Measurements from ENCODE around the gene C14orf93.
A peak's percentile ranks its signal among the peaks of the same experiment; 100 is the strongest.

Gene C14orf93

DNA sequence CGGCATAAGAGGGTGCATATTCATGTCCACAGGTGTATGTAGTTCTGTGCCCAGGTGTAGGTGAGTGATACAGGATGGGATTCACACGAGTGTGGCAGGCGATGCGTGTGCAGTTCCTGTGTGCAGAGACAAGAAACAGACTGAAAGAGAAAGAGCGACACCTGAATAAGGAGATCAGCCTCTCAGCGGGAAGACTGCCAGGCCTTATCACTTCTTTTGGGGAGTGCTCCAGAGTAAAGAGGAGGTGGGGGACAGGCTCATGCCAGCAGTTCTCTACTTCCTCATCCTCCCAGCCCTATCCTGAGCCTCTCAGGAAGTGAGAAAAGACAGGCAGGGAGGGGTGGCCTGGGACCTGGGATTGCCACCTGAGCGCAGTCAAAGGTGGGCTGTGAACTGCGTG, 34.9 kb upstream of the C14orf93 start:
- no peak for DNase-seq

DNA sequence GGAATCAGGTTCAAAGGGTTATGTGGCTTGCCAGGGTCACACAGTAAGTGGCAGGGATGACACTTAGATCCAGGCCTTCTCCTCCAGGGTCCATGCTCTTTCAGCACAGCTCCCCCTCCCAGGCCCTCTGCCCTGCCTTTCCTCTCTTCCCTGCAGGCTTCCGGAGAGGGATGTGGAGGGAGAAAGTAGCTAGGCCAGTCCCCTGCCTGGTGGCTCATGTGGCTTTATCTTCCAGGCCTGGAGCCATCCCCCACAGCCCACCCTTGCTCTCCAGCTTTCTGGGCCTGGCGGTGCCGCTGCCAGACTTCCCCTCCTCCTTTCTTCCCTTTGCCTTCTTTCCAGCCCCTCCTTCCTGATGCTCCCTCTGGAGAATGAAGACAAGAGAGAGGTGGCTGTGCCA, 33.8 kb upstream of the C14orf93 start:
- no peak for DNase-seq

DNA sequence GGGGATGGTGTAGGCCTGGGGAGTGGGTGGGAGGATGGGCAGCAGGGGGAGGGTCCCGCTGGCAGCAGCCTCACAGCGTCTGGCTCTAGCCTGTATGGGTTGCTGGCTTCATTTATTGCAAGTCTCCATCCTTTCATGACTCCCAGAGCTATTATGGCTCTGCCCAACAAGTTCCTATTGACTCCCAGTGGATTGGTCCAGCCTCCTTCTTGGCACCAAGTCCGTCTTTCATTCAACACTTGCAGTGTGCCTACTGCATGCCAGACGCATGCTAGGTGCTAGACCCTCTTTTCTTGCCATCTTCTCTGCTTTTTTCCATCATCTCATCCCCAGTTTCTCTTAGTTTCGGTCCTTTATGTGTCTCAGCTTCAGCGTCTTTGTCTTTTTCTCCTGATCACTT, 33.2 kb upstream of the C14orf93 start:
- DNase-seq: no peak

DNA sequence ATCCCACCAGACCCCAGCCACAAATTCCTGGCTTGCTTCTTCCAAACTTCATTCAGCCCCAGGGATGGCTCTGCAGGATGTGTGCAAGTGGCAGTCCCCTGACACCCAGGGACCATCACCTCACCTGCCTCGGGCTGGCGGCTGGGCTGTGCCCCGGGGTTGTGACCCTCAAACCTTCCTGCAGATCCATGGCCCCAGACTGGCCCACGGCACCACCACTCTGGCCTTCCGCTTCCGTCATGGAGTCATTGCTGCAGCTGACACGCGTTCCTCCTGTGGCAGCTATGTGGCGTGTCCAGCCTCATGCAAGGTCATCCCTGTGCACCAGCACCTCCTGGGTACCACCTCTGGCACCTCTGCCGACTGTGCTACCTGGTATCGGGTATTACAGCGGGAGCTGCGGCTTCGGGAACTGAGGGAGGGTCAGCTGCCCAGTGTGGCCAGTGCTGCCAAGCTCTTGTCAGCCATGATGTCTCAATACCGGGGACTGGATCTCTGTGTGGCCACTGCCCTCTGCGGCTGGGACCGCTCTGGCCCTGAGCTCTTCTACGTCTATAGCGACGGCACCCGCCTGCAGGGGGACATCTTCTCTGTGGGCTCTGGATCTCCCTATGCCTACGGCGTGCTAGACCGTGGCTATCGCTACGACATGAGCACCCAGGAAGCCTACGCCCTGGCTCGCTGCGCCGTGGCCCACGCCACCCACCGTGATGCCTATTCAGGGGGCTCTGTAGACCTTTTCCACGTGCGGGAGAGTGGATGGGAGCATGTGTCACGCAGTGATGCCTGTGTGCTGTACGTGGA, 32.4 kb upstream of the C14orf93 start, which contains the start of gene PSMB11:
Gene PSMB11 (plus strand): TSS at position 51 of the 804 bp plus-strand sequence. CDS start 14 bp downstream, at position 65.
- no peak for DNase-seq

DNA sequence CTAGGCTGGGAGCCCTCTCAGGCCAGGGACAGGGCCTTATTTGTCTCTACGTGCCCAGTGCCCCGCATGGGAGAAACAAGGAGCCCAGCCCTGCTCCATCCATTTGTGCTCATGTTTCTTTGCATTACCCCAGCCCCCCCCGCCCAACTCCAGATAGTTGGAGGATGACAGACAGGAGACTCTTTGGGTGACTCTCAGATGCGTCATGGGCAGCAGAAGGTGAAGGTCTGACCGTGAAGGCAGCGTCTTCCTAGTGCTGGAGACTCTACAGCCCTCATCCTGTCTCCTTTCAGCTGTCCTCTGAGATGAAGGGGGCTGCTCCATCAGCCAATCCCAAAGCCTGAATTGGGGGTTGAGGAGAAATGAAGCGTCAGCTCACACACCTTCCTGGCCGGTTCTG, 31.8 kb upstream of the C14orf93 start:
- DNase-seq: no peak

DNA sequence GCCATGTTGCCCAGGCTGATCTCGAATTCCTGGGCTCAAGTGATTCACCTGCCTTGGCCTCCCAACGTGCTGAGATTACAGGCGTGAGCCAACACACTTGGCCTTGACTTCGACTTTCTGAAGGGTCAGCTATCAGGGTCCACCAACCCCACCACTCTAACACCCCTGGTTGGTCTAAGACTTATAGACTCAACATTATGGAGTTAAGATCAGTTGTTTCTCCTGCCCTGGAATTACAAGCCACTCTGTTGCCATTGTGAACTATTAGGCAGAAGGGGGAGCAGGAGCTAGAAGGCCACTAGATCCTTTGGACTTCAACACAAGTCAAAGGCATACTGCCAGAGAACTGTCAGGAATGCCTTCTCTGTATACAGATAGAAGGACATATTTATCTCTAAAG, 30.2 kb upstream of the C14orf93 start:
- DNase-seq: no peak

DNA sequence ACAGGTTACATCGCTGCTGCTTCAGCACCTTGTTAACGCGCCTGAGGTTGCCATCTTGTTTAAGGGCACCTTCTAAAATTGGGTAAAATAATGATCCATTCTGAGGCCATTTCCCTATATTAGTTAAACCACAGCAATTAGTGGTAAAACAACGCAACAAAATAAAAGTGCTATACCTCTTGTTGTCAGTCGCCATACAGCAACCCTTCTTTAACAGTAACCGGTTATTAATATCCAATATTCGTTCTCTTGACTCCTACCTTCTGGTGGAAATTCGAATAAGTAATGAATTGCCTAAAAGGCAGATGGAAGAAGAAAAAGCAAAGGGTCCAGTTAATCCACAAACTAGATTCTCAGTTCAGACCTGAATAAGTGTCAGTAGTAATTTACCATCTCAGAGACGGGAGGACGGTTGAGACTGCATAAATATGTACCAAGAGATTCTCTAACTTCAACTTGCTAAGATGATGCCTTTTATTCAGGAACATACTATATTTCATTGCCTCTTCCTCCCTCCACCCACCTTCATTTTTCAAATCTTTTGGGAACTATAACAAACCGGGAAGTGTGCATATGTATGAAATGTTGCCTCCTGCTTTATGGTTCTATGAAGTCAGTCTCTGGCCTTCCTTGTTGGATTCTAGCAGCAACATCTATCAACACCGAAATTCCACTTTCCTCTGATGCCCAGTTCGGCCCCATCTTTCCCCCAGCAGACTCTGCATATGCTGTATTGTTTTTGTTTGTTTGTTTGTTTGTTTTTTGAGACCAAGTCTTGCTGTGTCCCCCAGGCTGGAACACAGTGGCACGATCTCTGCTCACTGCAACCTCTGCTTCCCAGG, 25.6 kb upstream of the C14orf93 start:
- no peak for DNase-seq

DNA sequence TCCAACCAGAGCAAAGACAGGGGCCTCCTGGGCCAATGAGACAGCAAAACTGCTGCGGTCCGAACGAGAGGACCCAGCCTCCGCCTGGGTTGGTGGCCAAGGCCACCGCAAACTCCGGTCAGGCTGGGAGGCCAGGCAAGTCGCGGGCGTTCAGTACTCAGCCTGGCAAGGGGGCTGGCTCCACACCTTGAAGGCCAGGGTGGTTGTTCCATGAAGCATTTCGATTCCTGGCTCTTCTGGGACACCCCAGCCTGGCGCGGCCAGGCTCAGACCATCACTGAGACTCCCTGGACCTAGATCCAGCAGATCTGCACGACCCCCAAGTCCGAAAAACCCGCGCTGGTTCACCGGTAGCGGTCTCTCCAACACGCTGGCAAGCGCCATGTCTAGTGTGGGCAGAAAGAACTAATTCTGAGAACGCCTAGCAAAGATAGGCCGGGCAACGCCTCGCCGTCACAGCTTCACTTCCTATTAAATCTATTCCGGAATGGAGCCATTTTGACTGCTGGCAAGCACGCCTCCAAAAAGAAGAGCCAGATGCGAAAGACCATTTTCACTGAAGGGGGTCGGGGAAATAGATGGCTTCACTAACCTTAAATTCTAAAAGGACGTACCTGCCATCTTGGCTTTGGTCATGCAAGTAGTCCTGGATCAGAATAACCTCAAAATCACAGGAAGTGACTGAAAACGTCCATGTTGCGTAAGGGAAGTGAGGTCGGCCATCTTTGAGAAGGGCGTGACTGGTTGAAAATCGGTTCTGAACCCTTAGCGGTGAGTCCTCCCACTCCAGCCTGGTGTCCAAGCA, 24.8 kb upstream of the C14orf93 start, which contains the start of gene PSMB5:
Gene PSMB5 (minus strand): TSS at position 403 of the 805 bp plus-strand sequence. CDS start 19 bp downstream, at position 384.
- DNase-seq: no peak

DNA sequence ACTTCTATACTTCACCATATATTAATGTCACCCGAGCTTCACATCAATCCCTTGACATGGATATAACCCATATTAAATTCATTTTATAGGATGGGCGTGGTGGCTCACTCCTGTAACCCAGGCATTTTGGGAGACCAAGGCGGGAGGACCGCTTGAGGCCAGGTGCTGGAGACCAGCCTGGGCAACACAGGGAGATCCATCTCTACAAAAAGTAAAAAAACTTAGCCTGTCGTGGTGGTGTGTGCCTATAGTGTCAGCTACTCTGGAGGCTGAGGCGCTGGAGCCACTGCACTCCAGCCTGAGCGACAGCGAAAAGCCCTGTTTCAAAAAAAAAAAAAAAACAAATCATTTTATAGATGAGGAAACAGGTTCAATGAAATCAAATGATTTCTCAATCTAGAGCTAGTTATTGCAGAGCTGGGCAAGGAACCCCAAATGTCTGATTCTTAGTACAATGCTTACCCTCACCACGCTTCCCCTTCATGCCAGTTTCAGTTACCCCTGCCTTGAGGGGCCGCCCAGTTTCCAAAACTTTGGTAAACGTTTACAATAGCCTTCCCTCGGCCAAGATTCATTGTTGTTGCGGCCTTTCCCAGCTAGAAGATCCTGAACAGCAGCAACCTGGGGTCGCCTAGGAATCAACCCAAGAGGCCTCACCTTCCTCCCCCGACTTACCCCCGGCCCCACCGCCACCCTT, 24.0 kb upstream of the C14orf93 start:
- DNase-seq: no peak

DNA sequence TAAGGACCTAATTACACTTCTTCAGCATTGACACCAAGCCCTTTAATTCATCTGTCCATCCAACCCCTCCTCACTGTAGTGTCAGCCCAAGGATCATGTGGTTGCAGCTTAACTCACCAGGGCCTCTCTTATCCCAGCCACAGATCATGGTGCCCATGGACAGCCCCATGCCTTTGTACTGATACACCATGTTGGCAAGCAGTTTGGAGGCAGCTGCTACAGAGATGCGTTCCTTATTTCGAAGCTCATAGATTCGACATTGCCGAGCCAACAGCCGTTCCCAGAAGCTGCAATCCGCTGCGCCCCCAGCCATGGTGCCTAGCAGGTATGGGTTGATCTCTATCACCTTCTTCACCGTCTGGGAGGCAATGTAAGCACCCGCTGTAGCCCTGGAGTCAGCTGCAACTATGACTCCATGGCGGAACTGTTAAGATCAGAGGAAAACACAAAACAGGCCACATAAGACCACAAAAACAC, 23.3 kb upstream of the C14orf93 start:
- no peak for DNase-seq

DNA sequence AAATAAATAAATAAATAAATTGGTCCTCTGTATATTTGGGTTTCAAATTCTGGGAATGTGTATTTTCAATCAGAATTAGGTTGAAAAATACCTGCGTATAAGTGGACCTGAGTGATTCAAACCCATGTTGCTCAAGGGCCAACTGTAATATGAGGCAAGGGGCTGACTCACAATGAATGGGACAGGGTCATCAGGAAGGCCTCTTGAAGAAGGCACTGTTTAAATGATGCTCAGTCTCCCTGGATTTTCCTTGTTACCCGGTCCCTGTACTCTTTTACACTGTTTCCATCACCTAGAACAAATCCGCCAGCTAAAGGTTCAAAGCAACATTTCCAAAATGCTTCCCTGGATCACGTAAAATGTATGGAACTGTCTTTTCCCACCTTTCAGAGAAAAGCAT, 21.0 kb upstream of the C14orf93 start:
- no peak for DNase-seq

DNA sequence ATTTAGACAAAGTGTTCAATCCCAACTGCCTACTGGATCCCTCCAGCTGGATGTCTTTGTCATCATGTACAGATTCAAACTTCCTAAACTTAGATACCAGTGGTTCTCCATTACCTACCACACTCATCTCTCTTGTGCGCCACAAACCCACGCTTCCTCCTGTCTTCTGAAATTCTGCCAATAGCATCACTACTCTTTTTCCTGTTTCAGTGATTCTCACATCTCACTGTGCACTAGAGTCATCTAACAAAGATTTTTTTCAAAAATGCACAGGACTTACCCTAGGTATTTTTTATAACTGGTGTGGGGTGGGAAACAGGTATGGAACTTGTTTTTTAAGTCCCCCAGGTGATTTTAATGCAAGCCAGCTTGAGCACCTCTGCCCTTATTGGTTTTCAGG, 18.9 kb upstream of the C14orf93 start:
- no peak for DNase-seq

DNA sequence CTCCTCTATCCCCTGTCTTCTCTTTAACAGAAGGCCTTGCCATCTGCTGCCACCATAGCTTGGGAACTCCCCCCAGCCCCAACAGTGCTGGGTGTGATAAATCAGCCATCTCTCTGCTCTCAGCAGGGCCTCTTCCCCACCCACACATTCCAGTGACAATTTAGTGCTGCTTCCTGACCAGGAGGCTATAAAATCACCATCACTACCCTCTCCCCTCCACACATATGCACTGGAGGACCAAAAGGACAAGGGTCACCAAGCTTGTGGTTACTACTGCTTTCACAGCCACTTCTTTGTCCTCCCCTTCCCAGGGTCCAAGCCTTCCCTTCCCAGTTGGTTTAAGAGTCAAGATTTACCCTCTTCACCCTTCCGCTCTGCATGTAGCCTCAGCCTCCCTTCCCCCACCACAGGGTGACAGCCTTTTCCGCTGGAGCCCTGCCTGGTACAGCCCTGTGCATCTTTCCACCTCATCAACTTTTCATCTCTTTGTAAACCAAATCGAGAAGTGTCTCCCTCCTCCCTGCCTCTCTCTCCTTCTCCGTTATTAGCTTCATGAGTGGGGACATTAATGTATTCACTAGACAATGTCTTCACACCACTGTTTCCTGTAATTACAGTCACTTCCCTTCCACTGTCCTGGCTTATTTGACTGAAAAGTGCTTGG, 15.3 kb upstream of the C14orf93 start:
- DNase-seq: peak; percentile 91

DNA sequence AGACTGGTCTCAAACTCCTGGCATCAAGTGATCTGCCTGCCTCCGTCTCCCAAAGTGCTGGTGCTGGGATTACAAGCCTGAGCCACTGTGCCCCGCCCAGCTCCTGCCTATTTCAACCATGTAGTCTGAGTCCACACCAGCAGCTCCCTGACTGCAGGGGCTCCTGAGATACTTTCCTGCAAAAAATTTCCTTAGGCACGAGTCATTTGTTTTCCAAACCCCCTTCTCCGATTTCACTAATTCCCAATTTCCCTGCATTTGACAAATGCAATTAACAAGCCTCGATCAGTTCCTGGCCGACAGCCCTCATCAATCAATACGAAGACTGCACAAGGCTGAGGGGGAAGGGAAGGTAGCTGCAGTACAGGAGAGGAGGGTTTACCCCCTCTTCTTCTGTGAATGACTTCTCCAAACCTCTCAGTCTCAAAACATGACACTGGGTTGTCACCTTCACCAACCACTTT, 14.7 kb upstream of the C14orf93 start:
- DNase-seq: peak; percentile 91

DNA sequence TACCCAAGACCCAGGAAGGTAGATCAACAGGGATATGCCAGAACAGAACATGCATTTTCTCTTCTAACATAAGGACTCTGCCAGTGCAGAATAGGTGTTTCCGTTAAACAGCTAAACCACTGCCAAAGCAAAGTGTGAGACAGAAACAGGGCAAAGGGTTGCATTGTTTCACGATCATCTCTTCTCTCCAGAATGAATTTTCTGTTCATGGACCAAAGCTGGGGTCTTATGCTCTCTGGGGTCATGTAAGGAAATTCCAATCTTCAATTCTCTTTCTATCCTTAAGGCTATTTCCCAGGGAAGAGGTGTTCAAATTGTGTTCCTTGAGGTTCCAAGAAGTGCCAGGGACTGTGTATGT, 13.8 kb upstream of the C14orf93 start:
- DNase-seq: no peak

DNA sequence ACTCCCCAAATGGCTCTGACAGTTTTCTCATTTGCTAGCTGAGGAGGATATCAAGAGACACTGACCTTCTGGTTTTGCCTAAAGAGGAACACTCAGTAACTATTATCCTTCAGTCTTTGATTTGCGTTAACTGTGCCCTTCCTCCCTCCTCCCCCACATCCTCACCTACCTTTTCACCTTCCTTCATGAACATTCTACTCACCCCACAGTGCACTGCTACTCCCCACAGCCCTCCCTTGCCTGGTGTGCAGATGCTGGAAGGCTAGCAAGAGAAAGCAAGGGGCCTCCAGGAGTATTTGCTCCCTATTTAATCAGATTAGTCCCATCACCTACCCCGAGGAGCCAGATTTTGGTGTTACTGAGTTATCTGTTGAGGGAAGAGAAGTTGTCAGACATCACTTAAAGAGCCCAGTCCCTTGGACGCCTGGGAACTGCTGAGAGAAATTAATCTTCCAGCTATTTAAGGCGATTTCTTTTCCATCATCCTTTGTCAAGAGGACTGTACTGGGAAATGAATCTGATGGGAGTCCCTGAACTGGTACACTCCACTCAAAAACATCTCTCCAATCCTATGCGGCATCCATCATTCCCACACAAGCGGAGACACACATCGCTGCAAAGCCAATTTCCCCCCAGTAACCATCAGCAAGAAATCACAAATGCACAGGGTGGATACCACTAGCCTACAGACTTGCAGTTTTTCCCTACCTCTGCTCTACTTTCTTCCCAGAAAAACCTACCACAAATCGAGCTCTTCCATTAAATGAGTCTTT, 13.3 kb upstream of the C14orf93 start:
- no peak for DNase-seq

DNA sequence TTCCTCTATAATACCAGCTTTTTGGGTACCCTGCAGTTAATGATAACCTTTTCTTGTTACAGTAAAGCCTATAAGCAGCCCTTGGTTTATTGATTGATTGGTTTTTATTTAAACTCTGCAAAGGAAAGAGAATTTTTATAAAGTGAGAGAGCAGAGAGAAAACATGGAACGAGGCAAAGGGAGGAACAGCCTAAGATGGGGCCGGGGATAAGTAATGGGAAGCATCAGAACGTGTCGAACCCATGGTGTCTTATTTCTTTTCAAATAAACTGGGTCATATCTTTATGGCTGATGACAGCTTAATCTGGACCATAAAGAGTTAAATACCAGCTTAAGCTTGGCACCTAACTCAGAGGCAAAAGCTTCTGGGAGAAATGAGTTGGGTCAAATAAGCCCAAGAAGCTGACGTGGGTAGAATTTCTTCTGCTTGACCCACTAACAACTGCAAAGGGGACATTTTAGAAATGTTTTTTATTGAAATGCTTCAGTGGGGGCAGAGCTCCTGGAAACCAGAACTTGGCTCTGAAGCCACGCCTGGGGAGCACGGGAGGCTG, 12.0 kb upstream of the C14orf93 start:
- no peak for DNase-seq

DNA sequence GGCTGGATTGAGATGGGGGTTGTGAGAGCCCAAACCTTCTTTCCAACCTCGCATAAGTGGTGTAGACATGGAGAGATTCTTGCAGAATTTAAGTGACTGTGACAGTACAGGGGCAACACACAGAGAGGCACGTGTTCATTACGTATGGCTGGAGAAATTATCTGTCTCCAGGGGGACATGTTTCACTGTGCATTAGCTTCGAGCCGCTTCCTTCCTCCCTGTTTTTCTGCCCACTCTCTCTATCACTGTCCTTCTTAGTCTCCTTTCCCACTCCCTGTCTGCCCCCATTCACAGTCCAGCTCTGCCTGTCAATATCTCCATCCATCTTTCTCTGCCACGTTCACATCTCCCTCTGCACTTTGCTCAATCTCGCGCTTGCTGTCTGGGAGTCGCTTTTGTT, 11.5 kb upstream of the C14orf93 start:
- no peak for DNase-seq

DNA sequence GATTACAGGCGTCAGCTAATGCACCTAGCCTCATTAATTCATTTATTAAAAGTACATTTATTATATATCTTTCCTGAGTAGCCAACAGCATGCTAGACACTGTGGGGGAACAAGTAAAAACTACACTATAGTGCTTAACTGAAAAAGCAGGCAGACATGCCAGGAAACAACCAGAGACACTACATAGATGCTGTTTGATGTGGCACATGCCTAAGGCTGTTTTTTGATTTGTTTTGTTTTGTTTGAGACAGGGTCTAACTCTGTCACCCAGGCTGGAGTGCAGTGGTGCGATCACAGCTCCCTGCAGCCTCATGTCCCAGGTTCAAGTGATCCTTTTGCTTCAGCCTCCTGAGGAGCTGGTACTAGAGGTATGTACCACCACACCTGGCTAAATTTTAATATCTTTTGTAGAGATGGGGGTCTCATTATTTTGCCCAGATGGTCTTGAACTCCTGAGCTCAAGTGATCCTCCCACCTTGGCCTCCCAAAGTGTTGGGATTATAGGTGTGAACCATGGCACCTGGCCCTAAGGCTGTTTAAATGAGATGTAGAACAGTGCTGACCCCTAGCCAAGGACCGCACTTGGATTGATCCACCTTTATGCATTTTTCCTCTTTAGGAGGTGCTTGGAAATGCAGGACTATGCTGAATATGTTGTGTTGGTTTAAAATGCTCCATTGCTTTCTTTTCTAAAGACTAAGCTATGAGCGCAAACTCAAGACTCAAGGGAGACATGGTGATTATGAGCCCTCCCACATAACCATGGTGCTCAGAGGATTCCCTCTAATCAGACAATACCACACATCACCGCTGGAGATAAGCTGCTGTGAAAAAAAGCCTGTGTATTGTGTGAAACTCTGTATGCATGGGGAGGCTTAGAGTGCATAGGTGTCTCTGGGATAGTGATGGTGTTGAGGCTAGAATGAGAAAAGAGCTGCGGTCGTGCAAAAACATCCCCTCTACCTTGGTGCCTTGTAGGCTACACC, 10.5 kb upstream of the C14orf93 start:
- no peak for DNase-seq

Measured in NCI-H524 treated with DMSO at 0.1 percent for 48 hours (cell line).